Astrocyte (in vitro differentiated cells and primary cell): Measurements from ENCODE around the gene MYMK.

Experiments used
- EZH2 ChIP-seq: IDR thresholded peaks from 2 replicates; pipeline ENCODE4 v1.6.1; 2012; ENCODE audit warnings: mild to moderate bottlenecking, low read length, inconsistent platforms; ENCODE audit not compliant: insufficient read depth
- TF ChIP-seq, protein P1 (sequence below): IDR thresholded peaks from 2 replicates; pipeline ENCODE4 v1.5.1; 2011; ENCODE audit warnings: low read depth, mild to moderate bottlenecking, inconsistent platforms, low read length, moderate library complexity; ENCODE audit not compliant: insufficient read depth

DNA sequence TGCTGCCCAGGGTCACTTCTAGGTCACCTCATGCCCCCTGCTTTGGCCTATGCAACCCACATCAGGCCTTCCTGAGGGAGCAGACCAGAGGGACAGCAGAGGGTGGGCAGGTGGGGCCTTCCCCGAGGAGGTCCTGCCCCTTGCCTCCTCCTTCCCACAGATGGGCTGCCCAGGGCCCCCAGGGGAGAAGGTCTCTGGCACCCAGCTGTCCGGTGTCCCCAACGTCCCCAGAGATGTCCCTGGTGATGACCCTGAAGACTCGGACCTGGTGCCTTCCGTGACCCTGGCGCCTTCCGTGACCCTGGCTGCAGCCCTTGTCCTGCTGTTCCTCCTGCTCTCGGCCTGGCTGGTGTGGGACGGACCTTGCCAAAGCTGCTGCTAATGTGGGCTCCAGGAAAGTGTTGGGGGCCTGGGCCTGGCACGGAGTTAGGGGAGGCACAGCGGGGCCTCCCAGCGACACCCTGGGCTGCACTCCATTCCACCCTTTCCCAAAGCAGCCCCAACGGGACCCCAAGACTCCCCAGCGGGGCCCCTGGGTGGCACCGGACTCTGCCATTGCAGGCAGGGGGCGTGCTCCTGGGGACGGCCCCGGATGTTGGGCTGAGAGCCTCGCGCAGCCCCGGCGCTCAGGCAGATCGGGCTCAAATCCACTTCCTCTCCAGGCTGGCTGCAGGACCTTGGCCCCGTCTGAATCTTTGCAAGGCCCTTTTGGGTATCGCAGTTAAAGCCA, 39.1 kb downstream of the MYMK start:
- TF ChIP-seq, protein P1, sequence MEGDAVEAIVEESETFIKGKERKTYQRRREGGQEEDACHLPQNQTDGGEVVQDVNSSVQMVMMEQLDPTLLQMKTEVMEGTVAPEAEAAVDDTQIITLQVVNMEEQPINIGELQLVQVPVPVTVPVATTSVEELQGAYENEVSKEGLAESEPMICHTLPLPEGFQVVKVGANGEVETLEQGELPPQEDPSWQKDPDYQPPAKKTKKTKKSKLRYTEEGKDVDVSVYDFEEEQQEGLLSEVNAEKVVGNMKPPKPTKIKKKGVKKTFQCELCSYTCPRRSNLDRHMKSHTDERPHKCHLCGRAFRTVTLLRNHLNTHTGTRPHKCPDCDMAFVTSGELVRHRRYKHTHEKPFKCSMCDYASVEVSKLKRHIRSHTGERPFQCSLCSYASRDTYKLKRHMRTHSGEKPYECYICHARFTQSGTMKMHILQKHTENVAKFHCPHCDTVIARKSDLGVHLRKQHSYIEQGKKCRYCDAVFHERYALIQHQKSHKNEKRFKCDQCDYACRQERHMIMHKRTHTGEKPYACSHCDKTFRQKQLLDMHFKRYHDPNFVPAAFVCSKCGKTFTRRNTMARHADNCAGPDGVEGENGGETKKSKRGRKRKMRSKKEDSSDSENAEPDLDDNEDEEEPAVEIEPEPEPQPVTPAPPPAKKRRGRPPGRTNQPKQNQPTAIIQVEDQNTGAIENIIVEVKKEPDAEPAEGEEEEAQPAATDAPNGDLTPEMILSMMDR: no peak
- TF ChIP-seq EZH2: no peak
